ENCODE results near the gene ZNF451.

Gene ZNF451

DNA sequence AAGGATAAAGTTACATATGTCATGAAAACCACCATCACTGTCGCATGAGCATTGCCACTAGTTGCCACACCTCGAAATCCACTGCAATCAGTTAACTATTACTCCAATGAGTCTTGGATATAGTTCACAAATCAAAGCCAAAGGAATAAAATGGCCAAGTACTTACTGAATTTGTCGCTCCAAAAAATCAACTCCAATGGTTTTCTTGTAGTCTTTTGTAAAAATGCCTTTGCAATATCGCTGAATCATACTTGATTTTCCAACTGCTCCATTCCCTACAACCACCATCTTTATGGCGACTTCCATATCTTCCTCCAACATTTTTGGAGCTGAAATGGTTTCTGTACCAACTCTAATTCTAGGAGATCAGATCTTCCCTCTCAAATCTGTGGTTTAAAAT lies 120.1 kb downstream of the ZNF451 start:
- ChIA-PET CTCF (no interaction called here), POLR2A (no interaction called here)
- TF ChIP-seq LEF1 (IDR thresholded peaks at IDR 0.05; ENCODE audit: borderline replicate concordance) = no peak
- TF ChIP-seq ARNT (IDR thresholded peaks at IDR 0.05) = no peak
- TF ChIP-seq SUZ12 (IDR thresholded peaks at IDR 0.05) = no peak
- no peak for TF ChIP-seq ZNF384 (IDR thresholded peaks at IDR 0.05)
- no peak for TF ChIP-seq TARDBP (IDR thresholded peaks at IDR 0.05)
- DNase-seq (ENCODE audit: extremely low spot score) = no peak

GRCh38 chr6:57215260-57215659 lies 125.3 kb downstream of the ZNF451 start:
- POLR2A ChIA-PET = no interaction called here
- CTCF ChIA-PET = no interaction called here

DNA sequence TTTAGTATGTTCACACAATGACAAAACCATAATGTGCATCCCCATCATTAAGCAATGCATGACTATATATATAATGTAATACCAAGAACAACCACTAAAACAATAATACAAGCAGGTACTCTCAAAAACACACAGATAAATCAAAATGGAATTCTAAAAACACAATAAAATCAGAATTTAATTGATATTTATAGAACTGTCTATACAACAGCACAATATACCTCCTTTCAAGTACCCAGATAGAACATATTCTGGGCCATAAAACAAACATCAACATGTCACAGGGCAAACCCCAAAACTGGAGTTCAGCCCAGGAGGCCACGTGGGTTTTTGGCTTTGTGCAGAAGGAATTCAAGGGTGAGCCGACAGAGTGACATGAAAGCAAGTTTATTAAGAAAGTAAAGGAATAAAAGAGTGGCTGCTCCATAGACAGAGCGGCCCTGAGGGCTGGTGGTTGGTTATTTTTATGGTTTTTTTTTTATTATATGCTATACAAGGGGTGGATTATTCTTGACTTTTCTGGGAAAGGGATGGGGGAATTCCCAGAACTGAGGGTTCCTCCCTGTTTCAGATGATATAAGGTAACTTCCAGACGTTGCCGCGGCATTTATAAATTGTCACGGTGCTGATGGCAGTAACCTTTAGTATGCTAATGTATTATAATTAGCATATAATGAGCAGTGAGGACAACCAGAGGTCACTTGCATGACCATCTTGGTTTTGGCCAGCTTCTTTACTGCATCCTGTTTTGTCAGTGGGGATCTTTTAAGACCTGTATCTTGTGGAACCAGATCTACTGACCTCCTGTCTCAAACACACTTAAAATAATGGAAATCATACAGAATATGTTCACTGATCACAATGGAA lies 126.5 kb downstream of the ZNF451 start:
- TF ChIP-seq FOXA1 (IDR thresholded peaks at IDR 0.05) = no peak
- no peak for TF ChIP-seq ELF4 (IDR thresholded peaks at IDR 0.05)
- TF ChIP-seq SP1 (IDR thresholded peaks at IDR 0.05) = no peak
- TF ChIP-seq FOXM1 (IDR thresholded peaks at IDR 0.05; ENCODE audit: borderline replicate concordance) = no peak
- TF ChIP-seq NFRKB (IDR thresholded peaks at IDR 0.05) = no peak
- TF ChIP-seq HDGF (IDR thresholded peaks at IDR 0.05; ENCODE audit: borderline replicate concordance) = no peak
- no peak for TF ChIP-seq FOXK2 (IDR thresholded peaks at IDR 0.05)
- no peak for TF ChIP-seq SUZ12 (IDR thresholded peaks at IDR 0.05)
- no peak for TF ChIP-seq TARDBP (IDR thresholded peaks at IDR 0.05)
- TF ChIP-seq, protein P1, sequence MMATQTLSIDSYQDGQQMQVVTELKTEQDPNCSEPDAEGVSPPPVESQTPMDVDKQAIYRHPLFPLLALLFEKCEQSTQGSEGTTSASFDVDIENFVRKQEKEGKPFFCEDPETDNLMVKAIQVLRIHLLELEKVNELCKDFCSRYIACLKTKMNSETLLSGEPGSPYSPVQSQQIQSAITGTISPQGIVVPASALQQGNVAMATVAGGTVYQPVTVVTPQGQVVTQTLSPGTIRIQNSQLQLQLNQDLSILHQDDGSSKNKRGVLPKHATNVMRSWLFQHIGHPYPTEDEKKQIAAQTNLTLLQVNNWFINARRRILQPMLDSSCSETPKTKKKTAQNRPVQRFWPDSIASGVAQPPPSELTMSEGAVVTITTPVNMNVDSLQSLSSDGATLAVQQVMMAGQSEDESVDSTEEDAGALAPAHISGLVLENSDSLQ (IDR thresholded peaks at IDR 0.05) = no peak
- no peak for TF ChIP-seq CTBP1 (IDR thresholded peaks at IDR 0.05; ENCODE audit: borderline replicate concordance)
- no peak for TF ChIP-seq L3MBTL2 (conservative IDR thresholded peaks at IDR 0.05)
- TF ChIP-seq ARNT (IDR thresholded peaks at IDR 0.05) = no peak

More at GRCh38 chr6:57215260-57215659, 125.3 kb downstream of the ZNF451 start:
- DNase-seq (ENCODE audit: extremely low spot score) = no peak
- TF ChIP-seq FOXA1 (IDR thresholded peaks at IDR 0.05) (no peak), ZNF384 (IDR thresholded peaks at IDR 0.05) (no peak), NFRKB (IDR thresholded peaks at IDR 0.05) (no peak), TARDBP (IDR thresholded peaks at IDR 0.05) (no peak), FOXK2 (IDR thresholded peaks at IDR 0.05) (no peak), BHLHE40 (IDR thresholded peaks at IDR 0.05; ENCODE audit: borderline replicate concordance) (no peak), L3MBTL2 (conservative IDR thresholded peaks at IDR 0.05) (no peak), SUZ12 (IDR thresholded peaks at IDR 0.05) (no peak)

DNA sequence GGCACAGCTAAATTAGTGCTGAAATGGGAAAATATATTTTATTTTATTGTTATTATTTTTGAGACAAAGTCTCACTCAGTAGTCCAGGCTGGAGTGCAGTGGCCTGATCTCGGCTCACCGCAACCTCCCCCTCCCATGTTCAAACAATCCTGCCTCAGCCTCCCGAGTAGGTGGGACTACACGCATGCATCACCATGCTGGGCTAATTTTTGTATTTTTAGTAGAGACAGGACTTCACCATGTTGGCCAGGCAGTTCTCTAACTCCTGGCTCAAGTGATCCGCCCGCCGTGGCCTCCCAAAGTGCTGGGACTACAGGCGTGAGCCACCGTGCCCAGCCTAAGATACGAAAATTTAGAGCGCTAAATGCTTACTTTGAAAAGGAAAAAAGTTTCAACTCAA lies 127.3 kb downstream of the ZNF451 start:
- ChIA-PET CTCF (no interaction called here), POLR2A (no interaction called here)
- TF ChIP-seq, protein P1 (IDR thresholded peaks at IDR 0.05) = no peak
- TF ChIP-seq TARDBP (IDR thresholded peaks at IDR 0.05) = no peak
- TF ChIP-seq BHLHE40 (IDR thresholded peaks at IDR 0.05; ENCODE audit: borderline replicate concordance) = no peak
- TF ChIP-seq SUZ12 (IDR thresholded peaks at IDR 0.05) = no peak
- no peak for TF ChIP-seq FOXK2 (IDR thresholded peaks at IDR 0.05)
- TF ChIP-seq CTBP1 (IDR thresholded peaks at IDR 0.05; ENCODE audit: borderline replicate concordance) = no peak
- no peak for TF ChIP-seq HDGF (IDR thresholded peaks at IDR 0.05; ENCODE audit: borderline replicate concordance)
- TF ChIP-seq SP1 (IDR thresholded peaks at IDR 0.05) = no peak
- TF ChIP-seq ZNF384 (IDR thresholded peaks at IDR 0.05) = no peak
- no peak for TF ChIP-seq L3MBTL2 (conservative IDR thresholded peaks at IDR 0.05)
- no peak for TF ChIP-seq ELF4 (IDR thresholded peaks at IDR 0.05)
- no peak for TF ChIP-seq ARNT (IDR thresholded peaks at IDR 0.05)
- TF ChIP-seq NFRKB (IDR thresholded peaks at IDR 0.05) = no peak
- TF ChIP-seq FOXM1 (IDR thresholded peaks at IDR 0.05; ENCODE audit: borderline replicate concordance) = no peak
- TF ChIP-seq LEF1 (IDR thresholded peaks at IDR 0.05; ENCODE audit: borderline replicate concordance) = no peak
- TF ChIP-seq FOXA1 (IDR thresholded peaks at IDR 0.05) = no peak
- no peak for DNase-seq (ENCODE audit: extremely low spot score)

More for the DNA sequence above, 126.5 kb downstream of the ZNF451 start:
- no peak for DNase-seq (ENCODE audit: extremely low spot score)
- ChIA-PET POLR2A (no interaction called here), CTCF (interaction anchor here (0.6 kb wide), 1 partner anchor 83 kb away, joined by 4 read pairs; no protein-coding TSS in a partner anchor)
